Measurements from ENCODE around the gene TICRR. TPM values are rescaled to one million over a fixed set of nuclear protein-coding genes. Genes with fewer than 3 reads are reported as not detected.

Gene TICRR
- total RNA-seq, 4 donors from 2014 or later, result 0.76 to 1.5 (median 0.99) TPM

DNA sequence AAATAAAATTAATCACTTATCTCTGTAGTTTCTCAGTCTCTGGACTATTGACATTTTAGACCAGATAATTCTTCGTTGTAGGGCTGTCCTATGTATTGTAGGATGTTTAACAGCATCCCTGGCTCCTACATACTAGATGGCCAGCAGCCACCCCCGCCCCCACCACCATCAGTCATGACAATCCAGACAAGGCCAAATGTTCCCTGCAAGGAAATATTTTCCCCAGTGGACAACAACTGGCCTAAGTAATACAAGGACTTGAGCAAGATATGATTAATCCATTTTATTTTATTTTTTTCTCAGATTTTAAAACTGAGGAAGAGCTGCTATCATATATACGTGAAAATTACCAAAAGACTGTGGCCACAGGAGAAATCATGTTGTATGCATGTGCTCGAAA is 23.8 kb downstream of the TICRR start:
- no peak for TF ChIP-seq POLR2AphosphoS5 (IDR thresholded peaks at IDR 0.05)
- WGBS, result 95% methylated on average over 4 of the region's 4 CpGs
- Histone ChIP-seq H3K27me3 (no peaks in the 10 kb centered on the region), H3K36me3 (no peaks in the 10 kb centered on the region), H3K9me3 (no peaks in the 10 kb centered on the region), H3K27ac (no peak overlapping the region), H3K4me3 (no peak overlapping the region), H3K4me1 (no peaks in the 10 kb centered on the region)
- DNase-seq (ENCODE audit: low spot score in 2 of 2), result no peak

DNA sequence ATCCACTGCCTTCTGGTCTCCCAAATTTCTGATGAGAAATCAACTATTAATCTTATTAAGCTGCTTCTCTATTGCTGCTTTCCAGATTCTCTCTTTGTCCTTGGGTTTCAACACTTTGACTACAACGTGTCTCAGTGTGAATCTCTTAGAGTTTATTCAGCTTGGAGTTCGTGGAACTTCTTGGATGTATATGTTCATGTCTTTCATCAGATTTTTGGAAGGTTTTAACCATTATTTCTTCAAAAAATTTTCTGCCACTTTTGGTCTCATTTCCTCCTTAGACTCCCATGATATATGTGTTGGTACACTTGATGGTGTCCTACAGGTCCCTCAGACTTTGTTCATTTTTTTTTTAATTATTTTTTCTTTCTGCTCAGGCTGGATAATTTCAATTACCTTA is 36.0 kb downstream of the TICRR start:
- H3K9me3 ChIP-seq, result no peaks in the 10 kb centered on the region
- no peak for TF ChIP-seq POLR2AphosphoS5 (IDR thresholded peaks at IDR 0.05)
- no peak for TF ChIP-seq EP300 (IDR thresholded peaks at IDR 0.05)
- no peak for TF ChIP-seq POLR2A (IDR thresholded peaks at IDR 0.05)
- TF ChIP-seq, protein P1, sequence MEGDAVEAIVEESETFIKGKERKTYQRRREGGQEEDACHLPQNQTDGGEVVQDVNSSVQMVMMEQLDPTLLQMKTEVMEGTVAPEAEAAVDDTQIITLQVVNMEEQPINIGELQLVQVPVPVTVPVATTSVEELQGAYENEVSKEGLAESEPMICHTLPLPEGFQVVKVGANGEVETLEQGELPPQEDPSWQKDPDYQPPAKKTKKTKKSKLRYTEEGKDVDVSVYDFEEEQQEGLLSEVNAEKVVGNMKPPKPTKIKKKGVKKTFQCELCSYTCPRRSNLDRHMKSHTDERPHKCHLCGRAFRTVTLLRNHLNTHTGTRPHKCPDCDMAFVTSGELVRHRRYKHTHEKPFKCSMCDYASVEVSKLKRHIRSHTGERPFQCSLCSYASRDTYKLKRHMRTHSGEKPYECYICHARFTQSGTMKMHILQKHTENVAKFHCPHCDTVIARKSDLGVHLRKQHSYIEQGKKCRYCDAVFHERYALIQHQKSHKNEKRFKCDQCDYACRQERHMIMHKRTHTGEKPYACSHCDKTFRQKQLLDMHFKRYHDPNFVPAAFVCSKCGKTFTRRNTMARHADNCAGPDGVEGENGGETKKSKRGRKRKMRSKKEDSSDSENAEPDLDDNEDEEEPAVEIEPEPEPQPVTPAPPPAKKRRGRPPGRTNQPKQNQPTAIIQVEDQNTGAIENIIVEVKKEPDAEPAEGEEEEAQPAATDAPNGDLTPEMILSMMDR (IDR thresholded peaks at IDR 0.05), result no peak
- H3K4me1 ChIP-seq, result no peaks in the 10 kb centered on the region
- H3K27me3 ChIP-seq, result no peaks in the 10 kb centered on the region
- no peak overlapping the region for H3K4me3 ChIP-seq
- no peaks in the 10 kb centered on the region for H3K36me3 ChIP-seq
- 99% methylated on average over 2 of the region's 2 CpGs for WGBS
- no peak overlapping the region for H3K27ac ChIP-seq
- DNase-seq (ENCODE audit: low spot score in 2 of 2), result no peak

DNA sequence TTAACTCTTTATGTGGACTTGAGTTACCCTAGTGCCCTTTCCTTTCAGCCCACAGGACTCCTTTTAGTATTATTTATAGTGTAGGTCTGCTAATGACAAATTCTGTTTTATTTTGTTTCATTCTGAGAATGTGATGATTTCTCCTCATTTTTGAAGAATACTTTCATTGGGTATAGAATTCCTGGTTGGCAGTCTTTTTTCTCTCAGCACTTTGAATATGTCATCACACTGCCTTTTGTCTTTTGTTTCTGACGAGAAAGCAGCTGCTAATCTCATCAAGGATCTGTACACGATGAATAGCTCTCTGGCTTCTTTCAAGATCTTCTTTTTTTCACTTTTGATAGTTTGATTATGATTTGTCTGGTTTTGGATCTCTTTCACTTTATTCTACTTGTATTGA is 37.8 kb downstream of the TICRR start:
- no peaks in the 10 kb centered on the region for H3K27me3 ChIP-seq
- WGBS, result 84% methylated on average over 2 of the region's 2 CpGs
- H3K4me1 ChIP-seq, result no peaks in the 10 kb centered on the region
- H3K27ac ChIP-seq, result no peak overlapping the region
- H3K9me3 ChIP-seq, result no peaks in the 10 kb centered on the region
- H3K4me3 ChIP-seq, result no peak overlapping the region
- TF ChIP-seq POLR2AphosphoS5 (IDR thresholded peaks at IDR 0.05), result no peak
- H3K36me3 ChIP-seq, result no peaks in the 10 kb centered on the region
- DNase-seq (ENCODE audit: low spot score in 2 of 2), result no peak

DNA sequence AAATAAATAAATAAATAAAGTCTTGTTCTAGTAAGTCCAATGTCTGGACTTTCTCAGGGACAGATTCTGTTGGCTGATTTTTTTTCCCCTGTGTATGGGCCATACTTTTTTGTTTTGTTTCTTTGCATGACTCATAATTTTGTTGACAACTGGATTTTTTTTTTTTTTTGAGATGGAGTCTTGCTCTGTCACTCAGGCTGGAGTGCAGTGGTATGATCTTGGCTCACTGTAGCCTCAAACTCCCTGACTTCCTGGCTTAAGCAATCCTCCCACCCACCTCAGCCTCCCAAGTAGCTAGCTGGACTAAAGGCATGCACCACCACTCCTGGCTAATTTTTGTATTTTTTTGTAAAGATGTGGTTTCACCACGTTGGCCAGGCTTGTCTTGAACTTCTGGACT is 38.9 kb downstream of the TICRR start:
- no peak for TF ChIP-seq POLR2AphosphoS5 (IDR thresholded peaks at IDR 0.05)
- no peak for TF ChIP-seq EP300 (IDR thresholded peaks at IDR 0.05)
- TF ChIP-seq POLR2A (IDR thresholded peaks at IDR 0.05), result no peak
- TF ChIP-seq, protein P1 (IDR thresholded peaks at IDR 0.05), result no peak
- WGBS, result 89% methylated on average over 1 of the region's 1 CpG
- Histone ChIP-seq H3K9me3 (no peaks in the 10 kb centered on the region), H3K27me3 (no peaks in the 10 kb centered on the region), H3K4me1 (no peaks in the 10 kb centered on the region), H3K27ac (no peak overlapping the region), H3K36me3 (no peaks in the 10 kb centered on the region), H3K4me3 (no peak overlapping the region)
- no peak for DNase-seq (ENCODE audit: low spot score in 2 of 2)

DNA sequence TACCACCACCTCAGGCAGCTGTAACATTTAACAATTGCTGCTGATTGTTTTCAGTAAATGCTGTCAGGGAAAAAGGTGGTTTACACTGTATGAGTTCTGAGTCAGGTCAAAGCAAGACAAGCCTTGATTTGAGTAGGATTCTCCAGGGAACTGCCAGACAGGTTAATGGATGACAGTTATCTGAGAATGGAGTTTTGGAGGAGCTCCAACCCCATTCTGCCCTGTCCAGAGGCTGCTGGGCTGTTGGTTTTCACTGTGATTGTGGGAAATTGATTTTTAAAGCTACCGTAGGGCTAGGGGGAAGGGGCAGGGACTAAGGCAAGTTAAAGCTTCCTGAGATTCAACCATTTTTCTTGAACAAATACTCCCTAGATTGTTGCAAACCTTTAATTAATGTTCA is 39.9 kb downstream of the TICRR start:
- H3K4me1 ChIP-seq, result no peaks in the 10 kb centered on the region
- H3K36me3 ChIP-seq, result no peaks in the 10 kb centered on the region
- H3K4me3 ChIP-seq, result no peak overlapping the region
- no peaks in the 10 kb centered on the region for H3K9me3 ChIP-seq
- no peak for DNase-seq (ENCODE audit: low spot score in 2 of 2)
- H3K27ac ChIP-seq, result no peak overlapping the region
- TF ChIP-seq EP300 (IDR thresholded peaks at IDR 0.05) (no peak), POLR2AphosphoS5 (IDR thresholded peaks at IDR 0.05) (no peak), POLR2A (IDR thresholded peaks at IDR 0.05) (no peak)
- TF ChIP-seq, protein P1 (IDR thresholded peaks at IDR 0.05), result no peak
- 95% methylated on average over 1 of the region's 1 CpG for WGBS
- no peaks in the 10 kb centered on the region for H3K27me3 ChIP-seq

DNA sequence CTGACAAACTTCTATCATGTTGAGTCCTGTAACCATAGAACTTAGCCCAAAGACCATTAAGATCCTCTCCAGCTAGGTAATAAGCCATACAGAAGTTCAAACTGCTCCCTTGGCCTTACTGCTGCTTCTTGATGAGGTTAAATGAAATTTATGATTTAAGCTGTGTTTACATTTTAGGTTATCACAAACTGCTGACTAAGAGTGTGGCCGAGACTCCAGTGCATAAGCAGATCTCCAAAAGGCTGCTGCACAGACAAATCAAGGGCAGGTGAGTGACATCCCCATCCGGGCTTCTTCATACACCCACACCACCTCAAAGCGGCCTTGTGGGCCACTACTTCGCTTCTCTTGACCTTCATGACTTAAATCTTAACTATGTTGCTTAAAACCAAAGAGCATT is 41.0 kb downstream of the TICRR start:
- TF ChIP-seq, protein P1 (IDR thresholded peaks at IDR 0.05), result no peak
- TF ChIP-seq POLR2AphosphoS5 (IDR thresholded peaks at IDR 0.05), result no peak
- TF ChIP-seq EP300 (IDR thresholded peaks at IDR 0.05), result no peak
- no peak for TF ChIP-seq POLR2A (IDR thresholded peaks at IDR 0.05)
- H3K36me3 ChIP-seq, result no peaks in the 10 kb centered on the region
- H3K9me3 ChIP-seq, result no peaks in the 10 kb centered on the region
- H3K27me3 ChIP-seq, result no peaks in the 10 kb centered on the region
- no peak overlapping the region for H3K27ac ChIP-seq
- H3K4me3 ChIP-seq, result no peak overlapping the region
- DNase-seq (ENCODE audit: low spot score in 2 of 2), result no peak
- H3K4me1 ChIP-seq, result no peaks in the 10 kb centered on the region
- 98% methylated on average over 4 of the region's 4 CpGs for whole genome bisulfite sequencing

Data from suprapubic skin (tissue), 4 donors.